ENCODE measurements around the gene ANK3. TPM values are rescaled to one million over a fixed set of nuclear protein-coding genes. Genes with fewer than 3 reads are reported as not detected.

The ANK3 gene
- polyA plus RNA-seq, 1 experiment: 0.13 TPM

DNA sequence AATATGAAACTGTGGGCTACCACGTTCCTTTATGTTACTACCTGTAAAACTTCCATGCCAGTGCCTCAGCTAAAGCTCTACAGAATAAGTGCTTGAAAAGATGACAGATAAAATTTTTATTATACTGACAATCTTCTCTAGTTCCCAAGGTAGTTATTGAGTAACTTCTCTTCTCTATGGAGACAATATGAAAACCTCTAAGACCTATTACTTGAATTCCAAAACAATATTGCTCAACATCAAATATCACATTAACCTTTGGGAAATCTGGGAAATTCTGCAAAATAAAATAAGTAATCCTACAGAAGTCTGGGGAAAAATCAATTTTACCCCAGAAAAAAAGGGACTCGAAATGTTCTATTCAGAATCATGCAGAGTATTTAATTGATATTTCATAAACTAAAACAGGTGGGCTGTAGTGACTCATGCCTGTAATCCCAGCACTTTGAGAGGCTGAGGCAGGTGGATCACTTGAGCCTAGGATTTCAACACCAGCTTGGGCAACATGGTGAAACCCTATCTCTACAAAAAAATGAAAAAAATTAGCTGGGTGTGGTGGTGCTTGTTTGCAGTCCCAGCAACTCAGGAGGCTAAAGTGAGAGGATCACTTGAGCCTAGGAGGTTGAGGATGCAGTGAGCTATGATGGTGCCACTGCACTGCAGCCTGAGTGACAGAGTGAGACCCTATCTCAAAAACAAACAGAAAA lies 23.8 kb upstream of the ANK3 start:
- ChIA-PET CTCF (interaction anchor here (0.7 kb wide), 1 partner anchor 64 kb away, joined by 3 read pairs; no protein-coding TSS in a partner anchor), POLR2A (no interaction called here)
- no peaks in the 10 kb centered on the region for H3K27me3 ChIP-seq (ENCODE audit: control insufficient read depth, insufficient read depth, low read length)
- TF ChIP-seq, protein P1, sequence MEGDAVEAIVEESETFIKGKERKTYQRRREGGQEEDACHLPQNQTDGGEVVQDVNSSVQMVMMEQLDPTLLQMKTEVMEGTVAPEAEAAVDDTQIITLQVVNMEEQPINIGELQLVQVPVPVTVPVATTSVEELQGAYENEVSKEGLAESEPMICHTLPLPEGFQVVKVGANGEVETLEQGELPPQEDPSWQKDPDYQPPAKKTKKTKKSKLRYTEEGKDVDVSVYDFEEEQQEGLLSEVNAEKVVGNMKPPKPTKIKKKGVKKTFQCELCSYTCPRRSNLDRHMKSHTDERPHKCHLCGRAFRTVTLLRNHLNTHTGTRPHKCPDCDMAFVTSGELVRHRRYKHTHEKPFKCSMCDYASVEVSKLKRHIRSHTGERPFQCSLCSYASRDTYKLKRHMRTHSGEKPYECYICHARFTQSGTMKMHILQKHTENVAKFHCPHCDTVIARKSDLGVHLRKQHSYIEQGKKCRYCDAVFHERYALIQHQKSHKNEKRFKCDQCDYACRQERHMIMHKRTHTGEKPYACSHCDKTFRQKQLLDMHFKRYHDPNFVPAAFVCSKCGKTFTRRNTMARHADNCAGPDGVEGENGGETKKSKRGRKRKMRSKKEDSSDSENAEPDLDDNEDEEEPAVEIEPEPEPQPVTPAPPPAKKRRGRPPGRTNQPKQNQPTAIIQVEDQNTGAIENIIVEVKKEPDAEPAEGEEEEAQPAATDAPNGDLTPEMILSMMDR (IDR thresholded peaks at IDR 0.05; ENCODE audit: insufficient read depth, low read depth, low read length): no peak
- no peaks in the 10 kb centered on the region for H3K36me3 ChIP-seq (ENCODE audit: control insufficient read depth, insufficient read depth, low read length)
- no peak overlapping the region for H3K4me3 ChIP-seq (ENCODE audit: low read depth, low read length)
- DNase-seq (ENCODE audit: low read depth): no peak

- Histone ChIP-seq H3K36me3 (ENCODE audit: control insufficient read depth, insufficient read depth, low read length) (no peaks in the 10 kb centered on the region), H3K27me3 (ENCODE audit: control insufficient read depth, insufficient read depth, low read length) (no peaks in the 10 kb centered on the region), H3K4me3 (ENCODE audit: low read depth, low read length) (no peak overlapping the region)
- POLR2A ChIA-PET: no interaction called here
- CTCF ChIA-PET: interaction anchor here (0.7 kb wide), 1 partner anchor 225 kb away, joined by 3 read pairs; no protein-coding TSS in a partner anchor
- TF ChIP-seq, protein P1 (IDR thresholded peaks at IDR 0.05; ENCODE audit: insufficient read depth, low read depth, low read length): no peak
- no peak for DNase-seq (ENCODE audit: low read depth)
These were observed 21.3 kb upstream of the ANK3 start for GRCh38 chr10:60410970-60411369.

- Histone ChIP-seq H3K4me3 (ENCODE audit: low read depth, low read length) (no peak overlapping the region), H3K27me3 (ENCODE audit: control insufficient read depth, insufficient read depth, low read length) (no peaks in the 10 kb centered on the region), H3K36me3 (ENCODE audit: control insufficient read depth, insufficient read depth, low read length) (no peaks in the 10 kb centered on the region)
- DNase-seq (ENCODE audit: low read depth): no peak
- TF ChIP-seq, protein P1 (IDR thresholded peaks at IDR 0.05; ENCODE audit: insufficient read depth, low read depth, low read length): no peak
- ChIA-PET CTCF (interaction anchor here (1.3 kb wide), 1 partner anchor 9 kb away, joined by 3 read pairs; no protein-coding TSS in a partner anchor), POLR2A (no interaction called here)
These were observed 19.5 kb upstream of the ANK3 start for GRCh38 chr10:60409202-60409601.

- CTCF ChIA-PET: no interaction called here
- no peak overlapping the region for H3K4me3 ChIP-seq (ENCODE audit: low read depth, low read length)
- H3K36me3 ChIP-seq (ENCODE audit: control insufficient read depth, insufficient read depth, low read length): no peaks in the 10 kb centered on the region
- TF ChIP-seq, protein P1 (IDR thresholded peaks at IDR 0.05; ENCODE audit: insufficient read depth, low read depth, low read length): no peak
- H3K27me3 ChIP-seq (ENCODE audit: control insufficient read depth, insufficient read depth, low read length): no peaks in the 10 kb centered on the region
- POLR2A ChIA-PET: no interaction called here
- no peak for DNase-seq (ENCODE audit: low read depth)
These were observed 16.5 kb upstream of the ANK3 start for GRCh38 chr10:60406182-60406581.

GRCh38 chr10:60405172-60405571 lies 15.5 kb upstream of the ANK3 start:
- no peaks in the 10 kb centered on the region for H3K36me3 ChIP-seq (ENCODE audit: control insufficient read depth, insufficient read depth, low read length)
- TF ChIP-seq, protein P1 (IDR thresholded peaks at IDR 0.05; ENCODE audit: insufficient read depth, low read depth, low read length): no peak
- H3K4me3 ChIP-seq (ENCODE audit: low read depth, low read length): no peak overlapping the region
- H3K27me3 ChIP-seq (ENCODE audit: control insufficient read depth, insufficient read depth, low read length): no peaks in the 10 kb centered on the region
- CTCF ChIA-PET: no interaction called here
- POLR2A ChIA-PET: no interaction called here
- DNase-seq (ENCODE audit: low read depth): no peak

All from BJ (cell line).